Measurements from ENCODE around the gene CARD9.
"Not testable (repeated sequence)": the region's sequence is repeated elsewhere in the genome, so short reads cannot be mapped to it uniquely, and the experiment has no call there.

The CARD9 gene

DNA sequence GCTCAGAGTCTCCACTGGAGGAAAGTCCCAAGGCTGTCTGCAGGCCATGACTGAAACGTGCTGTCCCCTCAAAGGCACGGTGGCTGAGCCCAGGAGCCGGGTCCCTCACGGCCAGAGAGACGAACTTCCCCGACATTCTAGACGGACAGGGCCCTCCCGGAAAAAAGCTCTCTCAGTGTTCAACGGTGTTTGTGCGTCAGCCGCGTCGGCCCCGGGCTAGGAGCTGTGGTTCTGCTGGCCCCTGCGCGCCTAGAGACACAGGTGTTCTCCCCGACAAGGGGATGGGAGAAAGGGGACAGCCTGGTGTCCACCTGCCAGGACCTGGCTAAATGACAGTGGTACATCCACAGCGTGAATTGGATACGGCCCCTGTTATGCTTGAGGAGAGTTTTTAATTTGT, 51.9 kb downstream of the CARD9 start:
- no peak for DNase-seq

DNA sequence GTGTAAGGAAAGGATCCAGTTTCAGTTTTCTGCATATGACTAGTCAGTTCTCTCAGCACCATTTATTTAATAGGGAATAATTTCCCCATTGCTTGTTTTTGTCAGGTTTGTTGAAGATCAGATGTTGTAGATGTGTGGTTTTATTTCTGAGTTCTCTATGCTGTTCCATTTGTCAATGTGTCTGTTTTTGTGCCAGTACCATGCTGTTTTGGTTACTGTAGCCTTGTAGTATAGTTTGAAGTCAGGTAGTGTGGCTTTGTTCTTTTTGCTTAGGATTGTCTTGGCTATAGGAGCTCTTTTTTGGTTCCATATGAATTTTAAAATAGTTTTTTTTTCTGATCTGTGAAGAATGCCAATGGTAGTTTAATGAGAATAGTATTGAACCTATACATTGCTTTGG, 52.5 kb downstream of the CARD9 start:
- DNase-seq, result not testable (repeated sequence)

- not testable (repeated sequence) for DNase-seq
Observed at GRCh38 chr9:136319955-136320354, 53.5 kb downstream of the CARD9 start.

GRCh38 chr9:136319244-136319643, 54.2 kb downstream of the CARD9 start:
- DNase-seq, result not testable (repeated sequence)

GRCh38 chr9:136318776-136319241, 54.7 kb downstream of the CARD9 start:
- no peak for DNase-seq

- DNase-seq, result no peak
Observed at GRCh38 chr9:136318111-136318775, 55.2 kb downstream of the CARD9 start.

- no peak for DNase-seq
Observed at GRCh38 chr9:136317695-136318094, 55.8 kb downstream of the CARD9 start.

- no peak for DNase-seq
Observed at GRCh38 chr9:136316896-136317676, 56.4 kb downstream of the CARD9 start.

DNA sequence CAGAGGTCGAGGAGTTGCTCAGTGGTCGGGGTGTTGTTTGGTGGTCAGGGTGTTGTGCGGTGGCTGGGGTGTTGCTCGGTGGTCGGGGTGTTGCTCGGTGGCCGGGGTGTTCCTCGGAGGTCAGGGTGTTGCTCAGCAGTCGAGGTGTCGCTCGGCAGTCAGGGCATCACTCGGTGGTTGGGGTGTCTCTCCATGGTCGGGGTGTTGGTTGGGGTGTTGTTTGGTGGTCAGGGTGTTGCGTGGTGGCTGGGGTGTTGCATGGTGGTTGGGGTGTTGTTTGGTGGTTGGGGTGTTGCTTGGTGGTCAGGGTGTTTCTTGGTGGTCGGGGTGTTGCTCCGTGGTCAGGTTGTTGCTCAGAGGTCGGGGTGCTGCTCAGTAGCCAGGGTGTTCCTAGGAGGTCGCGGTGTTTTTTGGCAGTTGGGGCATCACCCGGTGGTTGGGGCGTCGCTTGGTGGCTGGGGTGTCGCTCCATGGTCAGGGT, 57.2 kb downstream of the CARD9 start:
- DNase-seq, result no peak

DNA sequence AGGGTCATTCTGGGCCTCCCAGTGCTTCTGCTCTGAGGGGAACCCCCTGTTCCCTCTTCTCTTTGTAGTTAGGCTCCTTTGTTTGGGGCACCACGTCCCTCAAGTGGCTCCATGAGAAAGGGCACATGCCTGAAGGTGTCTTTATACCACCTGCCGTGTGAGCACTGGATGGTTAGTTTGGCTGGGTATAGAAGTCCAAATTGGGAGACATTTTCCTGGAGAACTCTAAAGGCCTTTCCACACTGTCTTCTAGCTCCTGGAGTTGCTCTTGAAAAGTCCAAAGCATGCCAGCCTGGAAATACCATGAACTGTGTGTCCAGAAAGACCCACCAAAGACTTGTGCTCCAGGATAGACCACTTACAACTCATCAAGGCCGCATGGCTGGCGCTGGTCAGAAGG, 58.5 kb downstream of the CARD9 start:
- no peak for DNase-seq

GRCh38 chr9:136314056-136314416, 59.4 kb downstream of the CARD9 start:
- DNase-seq, result no peak

Measured in right kidney (tissue), 1 donor.